ENCODE data around the gene NXN.

- TF ChIP-seq ZNF274 (IDR thresholded peaks at IDR 0.05; ENCODE audit: low read depth, low read length) (no peak), YY1 (IDR thresholded peaks at IDR 0.05; ENCODE audit: insufficient read depth, insufficient read length) (no peak), SUZ12 (IDR thresholded peaks at IDR 0.05; ENCODE audit: extremely low read depth, insufficient read depth, insufficient read length) (no peak)
Observed at GRCh38 chr17:797236-797840, 182.2 kb downstream of the NXN start.

Measured in NT2/D1 (cell line).